Esophagus squamous epithelium (tissue), 5 donors: ENCODE measurements around the gene CFAP20. TPM values are rescaled to one million over a fixed set of nuclear protein-coding genes. Genes with fewer than 3 reads are reported as not detected.
A peak's percentile ranks its signal among the peaks of the same experiment; 100 is the strongest.

Experiments used
- DNase-seq: peaks from one replicate; lab custom pipeline; 2025; lab: John Stamatoyannopoulos, UW
- H3K27ac ChIP-seq, 4 donors: fragments of 200-600 bp; sonication (generic); one replicate each; pipeline ENCODE4 v1.5.1; 2016 to 2019; ENCODE audit warnings: mild to moderate bottlenecking in 1 of 4
- H3K27me3 ChIP-seq, 4 donors: fragments of 200-600 bp; sonication (generic); 1 replicate in 3 of 4; 2 replicates in 1 of 4; pipeline versions ENCODE4 v1.5.1 to v1.6.0; 2017 to 2021; ENCODE audit warnings: antibody characterized with exemption in 1 of 4
- H3K36me3 ChIP-seq, 3 donors: fragments of 200-600 bp; sonication (generic); one replicate each; pipeline ENCODE4 v1.5.1; 2016 to 2019
- H3K4me1 ChIP-seq, 3 donors: fragments of 200-600 bp; sonication (generic); one replicate each; pipeline ENCODE4 v1.5.1; 2017 to 2019
- H3K4me3 ChIP-seq, 4 donors: fragments of 200-600 bp; sonication (generic); 1 replicate in 3 of 4; 2 replicates in 1 of 4; pipeline ENCODE4 v1.5.1; 2016 to 2019; ENCODE audit warnings: mild to moderate bottlenecking in 2 of 4, moderate library complexity in 1 of 4
- H3K9me3 ChIP-seq, 3 donors: fragments of 200-600 bp; sonication (generic); one replicate each; pipeline ENCODE4 v1.5.1; 2016 to 2019
- POLR2A ChIP-seq, 4 donors: fragments of 450-650 bp; IDR thresholded peaks; one replicate each; pipeline ENCODE4 v1.6.1; 2017; ENCODE audit warnings: antibody characterized with exemption in 4 of 4, mild to moderate bottlenecking in 4 of 4, moderate library complexity in 3 of 4
- WGBS, 2 donors: methylation state at CpG; one replicate each; pipeline ENCODE4 v1.1.5; 2018; 5-methylcytosine and 5-hydroxymethylcytosine counted together
- intact Hi-C: fragments of 100-400 bp; cut with DNase I; formaldehyde crosslinking; loops from one replicate; pipeline ENCODE4 v1.15.0; 2022
- total RNA-seq, 4 donors: library from RNA; depleted of rRNA; stranded (reverse); fragments of >200 nt; gene quantifications; one replicate each; pipeline ENCODE4 v1.1.0, GENCODE V29; 2016
- TF ChIP-seq, protein P1 (sequence below), 6 experiments: fragments of 450-650 bp in 4 of 6; fragments of 200-600 bp in 2 of 6; sonication (generic) in 2 of 6; IDR thresholded peaks; one replicate each; pipeline ENCODE4 v1.5.1; 2016 to 2019; ENCODE audit warnings: antibody characterized with exemption in 6 of 6, mild to moderate bottlenecking in 4 of 6, moderate library complexity in 4 of 6
- donor health status: DM: yes; HTN: yes; CAD: no.

The CFAP20 gene
- total RNA-seq, 4 donors from 2014 or later: 26.9 to 33.6 (median 32.0) TPM

DNA sequence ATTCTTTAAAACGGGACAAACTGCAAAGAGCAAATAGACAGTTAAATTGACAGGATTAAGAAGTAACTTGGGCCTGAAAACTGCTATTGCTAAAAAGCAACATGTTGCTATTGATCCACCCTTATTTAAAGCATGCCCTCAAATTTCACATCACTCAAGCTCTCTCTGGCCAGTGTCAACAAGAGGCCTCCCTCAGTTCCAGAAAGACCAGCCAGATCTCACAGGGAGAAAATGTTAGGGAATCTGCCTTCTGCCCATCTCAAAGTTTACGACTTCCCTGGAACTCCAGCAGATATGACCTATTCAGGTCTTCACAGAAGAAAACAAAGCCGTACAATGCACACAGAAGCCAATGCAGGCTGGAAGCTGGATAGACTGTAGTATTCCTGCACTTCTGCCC lies 8.9 kb downstream of the CFAP20 start:
- WGBS, 2 donors: 45 to 58% methylated on average over 3 of the region's 3 CpGs
- H3K27me3 ChIP-seq: no peaks in the 10 kb centered on the region
- H3K4me3 ChIP-seq: no peak overlapping the region
- H3K27ac ChIP-seq: peak overlapping the region in 2 of 4 donors; percentile 66 to 76
- no peaks in the 10 kb centered on the region for H3K9me3 ChIP-seq
- H3K4me1 ChIP-seq: peaks cover 22 to 93% (median 53%) of the 10 kb centered on the region in 3 donors
- no peak for TF ChIP-seq POLR2A (IDR thresholded peaks at IDR 0.05)
- TF ChIP-seq, protein P1, sequence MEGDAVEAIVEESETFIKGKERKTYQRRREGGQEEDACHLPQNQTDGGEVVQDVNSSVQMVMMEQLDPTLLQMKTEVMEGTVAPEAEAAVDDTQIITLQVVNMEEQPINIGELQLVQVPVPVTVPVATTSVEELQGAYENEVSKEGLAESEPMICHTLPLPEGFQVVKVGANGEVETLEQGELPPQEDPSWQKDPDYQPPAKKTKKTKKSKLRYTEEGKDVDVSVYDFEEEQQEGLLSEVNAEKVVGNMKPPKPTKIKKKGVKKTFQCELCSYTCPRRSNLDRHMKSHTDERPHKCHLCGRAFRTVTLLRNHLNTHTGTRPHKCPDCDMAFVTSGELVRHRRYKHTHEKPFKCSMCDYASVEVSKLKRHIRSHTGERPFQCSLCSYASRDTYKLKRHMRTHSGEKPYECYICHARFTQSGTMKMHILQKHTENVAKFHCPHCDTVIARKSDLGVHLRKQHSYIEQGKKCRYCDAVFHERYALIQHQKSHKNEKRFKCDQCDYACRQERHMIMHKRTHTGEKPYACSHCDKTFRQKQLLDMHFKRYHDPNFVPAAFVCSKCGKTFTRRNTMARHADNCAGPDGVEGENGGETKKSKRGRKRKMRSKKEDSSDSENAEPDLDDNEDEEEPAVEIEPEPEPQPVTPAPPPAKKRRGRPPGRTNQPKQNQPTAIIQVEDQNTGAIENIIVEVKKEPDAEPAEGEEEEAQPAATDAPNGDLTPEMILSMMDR (IDR thresholded peaks at IDR 0.05): no peak
- intact Hi-C loops: loop anchor here (5.0 kb wide), 1 partner anchor 98 kb away; no protein-coding TSS in a partner anchor
- peaks cover 0 to 17% (median 8%) of the 10 kb centered on the region in 3 donors for H3K36me3 ChIP-seq
- DNase-seq: no peak

DNA sequence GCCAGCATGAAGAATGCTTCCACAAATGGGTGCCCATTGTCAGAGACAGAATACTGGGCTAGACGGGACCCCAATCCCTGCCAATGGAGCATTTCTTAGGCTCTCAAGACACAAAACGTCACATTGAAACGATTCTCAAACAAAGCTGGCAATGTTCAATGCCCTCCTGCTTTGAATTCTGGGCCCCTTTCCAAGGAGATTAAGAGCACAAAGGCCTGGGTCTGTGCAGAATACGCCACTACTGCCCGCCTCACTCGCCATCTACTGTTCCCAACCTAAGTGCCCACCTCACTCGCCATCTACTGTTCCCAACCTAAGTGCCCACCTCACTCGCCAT lies 9.7 kb downstream of the CFAP20 start:
- Histone ChIP-seq H3K36me3 (peaks cover 7 to 24% (median 13%) of the 10 kb centered on the region in 3 donors), H3K27ac (no peak overlapping the region), H3K4me1 (peaks cover 21 to 88% (median 47%) of the 10 kb centered on the region in 3 donors), H3K27me3 (no peaks in the 10 kb centered on the region), H3K4me3 (no peak overlapping the region), H3K9me3 (no peaks in the 10 kb centered on the region)
- DNase-seq: no peak
- 51 to 63% methylated on average over 8 of the region's 8 CpGs for WGBS, 2 donors
- no peak for TF ChIP-seq POLR2A (IDR thresholded peaks at IDR 0.05)
- TF ChIP-seq, protein P1 (IDR thresholded peaks at IDR 0.05): no peak
- intact Hi-C loops: no loop called here

DNA sequence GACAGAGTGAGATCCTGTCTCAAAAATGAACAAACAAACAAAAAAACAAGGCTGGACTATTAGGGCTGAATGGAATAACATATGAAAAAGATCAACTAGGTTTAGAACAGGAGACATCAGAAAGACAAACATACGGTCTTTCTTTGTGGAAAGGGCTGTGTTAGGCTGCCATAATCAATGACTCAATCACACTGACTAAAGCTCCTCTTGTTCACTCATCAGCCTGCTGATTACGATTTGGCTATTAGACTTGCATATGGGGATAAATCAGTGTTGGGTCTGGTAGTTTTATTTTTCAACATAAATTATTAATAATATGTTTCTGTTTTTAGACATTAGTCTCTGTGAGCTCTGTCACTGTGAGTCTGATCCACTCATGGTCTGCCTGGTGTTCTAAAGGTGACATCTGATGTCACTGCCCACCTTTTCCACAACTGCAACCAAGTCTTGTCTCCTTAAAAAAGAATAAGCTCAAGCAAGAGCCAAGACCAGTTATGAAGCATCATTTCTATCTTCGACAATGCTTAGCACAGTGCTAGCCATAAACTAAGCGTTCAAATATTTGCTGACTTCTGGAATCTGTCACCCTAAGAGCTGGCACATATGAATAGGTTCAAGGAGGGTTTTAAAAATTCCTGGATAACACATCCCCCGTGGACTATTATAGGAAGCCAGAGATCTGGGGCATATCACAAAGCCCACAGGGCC lies 10.2 kb downstream of the CFAP20 start:
- Histone ChIP-seq H3K36me3 (peaks cover 12 to 30% (median 18%) of the 10 kb centered on the region in 3 donors), H3K4me3 (no peak overlapping the region), H3K27ac (no peak overlapping the region), H3K4me1 (peaks cover 16 to 82% (median 42%) of the 10 kb centered on the region in 3 donors), H3K27me3 (no peaks in the 10 kb centered on the region), H3K9me3 (no peaks in the 10 kb centered on the region)
- no peak for DNase-seq
- TF ChIP-seq, protein P1 (IDR thresholded peaks at IDR 0.05): no peak
- no peak for TF ChIP-seq POLR2A (IDR thresholded peaks at IDR 0.05)
- 38 to 44% methylated on average over 4 to 5 of the region's 5 CpGs for WGBS, 2 donors
- intact Hi-C loops: no loop called here

DNA sequence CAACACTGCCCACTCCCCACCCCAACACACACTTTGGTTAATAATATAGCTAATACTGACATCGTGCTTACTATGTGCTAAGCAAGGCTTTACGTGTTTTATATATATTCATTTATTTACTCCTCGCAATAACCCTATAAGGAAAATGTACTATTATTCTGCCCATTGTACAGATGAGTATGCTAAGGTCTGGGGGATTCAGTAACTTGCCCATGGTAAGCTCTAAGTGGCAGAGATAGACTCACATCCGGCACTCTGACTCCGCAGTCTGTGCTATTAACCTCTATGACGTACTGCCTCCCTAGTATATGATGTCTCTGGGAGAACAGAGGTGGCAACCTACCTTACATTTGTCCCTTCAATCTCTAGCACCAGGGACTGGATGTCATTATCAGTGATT lies 12.7 kb downstream of the CFAP20 start:
- Histone ChIP-seq H3K36me3 (peaks cover 19 to 49% (median 22%) of the 10 kb centered on the region in 3 donors), H3K27ac (peak overlapping the region in 1 of 4 donors; percentile 17), H3K27me3 (no peaks in the 10 kb centered on the region), H3K9me3 (no peaks in the 10 kb centered on the region), H3K4me1 (peaks cover 6 to 58% (median 32%) of the 10 kb centered on the region in 3 donors), H3K4me3 (no peak overlapping the region)
- no peak for DNase-seq
- intact Hi-C loops: no loop called here
- TF ChIP-seq POLR2A (IDR thresholded peaks at IDR 0.05): no peak
- TF ChIP-seq, protein P1 (IDR thresholded peaks at IDR 0.05): no peak
- 96% methylated on average over 6 of the region's 6 CpGs for WGBS, 2 donors

DNA sequence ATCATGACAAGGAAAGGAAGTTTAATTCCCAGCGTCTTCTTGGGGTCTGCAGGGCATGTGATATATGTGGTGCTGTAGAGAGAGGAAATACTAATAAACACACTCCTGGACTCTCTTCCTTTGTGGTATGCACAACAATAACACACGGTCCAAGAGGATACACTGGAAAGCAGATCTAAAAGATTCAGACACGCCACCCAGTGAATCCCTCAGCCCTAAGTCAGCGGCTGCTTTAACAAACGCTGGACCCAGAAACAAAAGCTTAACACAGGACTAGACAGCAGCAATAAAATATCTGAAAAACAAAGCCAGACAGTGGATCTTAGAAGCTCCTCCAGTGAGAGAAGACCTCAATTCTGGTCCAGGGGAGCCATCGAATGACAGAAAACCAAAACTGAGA lies 13.1 kb downstream of the CFAP20 start:
- Histone ChIP-seq H3K9me3 (no peaks in the 10 kb centered on the region), H3K27me3 (no peaks in the 10 kb centered on the region), H3K36me3 (peaks cover 19 to 49% (median 22%) of the 10 kb centered on the region in 3 donors), H3K4me3 (no peak overlapping the region), H3K4me1 (peaks cover 4 to 54% (median 27%) of the 10 kb centered on the region in 3 donors), H3K27ac (peak overlapping the region in 1 of 4 donors; percentile 17)
- WGBS, 2 donors: 64 to 68% methylated on average over 6 of the region's 6 CpGs
- intact Hi-C loops: no loop called here
- no peak for DNase-seq
- TF ChIP-seq POLR2A (IDR thresholded peaks at IDR 0.05): no peak
- TF ChIP-seq, protein P1 (IDR thresholded peaks at IDR 0.05): no peak
